Measurements from ENCODE around the gene HINFP. TPM values are rescaled to one million over a fixed set of nuclear protein-coding genes. Genes with fewer than 3 reads are reported as not detected.

The HINFP gene
- total and polyA plus RNA-seq, 2 of the 8 experiments (the other 6 are each of a cell fraction or from before 2014, with no cell fraction given) = 35.0 to 37.3 TPM

DNA sequence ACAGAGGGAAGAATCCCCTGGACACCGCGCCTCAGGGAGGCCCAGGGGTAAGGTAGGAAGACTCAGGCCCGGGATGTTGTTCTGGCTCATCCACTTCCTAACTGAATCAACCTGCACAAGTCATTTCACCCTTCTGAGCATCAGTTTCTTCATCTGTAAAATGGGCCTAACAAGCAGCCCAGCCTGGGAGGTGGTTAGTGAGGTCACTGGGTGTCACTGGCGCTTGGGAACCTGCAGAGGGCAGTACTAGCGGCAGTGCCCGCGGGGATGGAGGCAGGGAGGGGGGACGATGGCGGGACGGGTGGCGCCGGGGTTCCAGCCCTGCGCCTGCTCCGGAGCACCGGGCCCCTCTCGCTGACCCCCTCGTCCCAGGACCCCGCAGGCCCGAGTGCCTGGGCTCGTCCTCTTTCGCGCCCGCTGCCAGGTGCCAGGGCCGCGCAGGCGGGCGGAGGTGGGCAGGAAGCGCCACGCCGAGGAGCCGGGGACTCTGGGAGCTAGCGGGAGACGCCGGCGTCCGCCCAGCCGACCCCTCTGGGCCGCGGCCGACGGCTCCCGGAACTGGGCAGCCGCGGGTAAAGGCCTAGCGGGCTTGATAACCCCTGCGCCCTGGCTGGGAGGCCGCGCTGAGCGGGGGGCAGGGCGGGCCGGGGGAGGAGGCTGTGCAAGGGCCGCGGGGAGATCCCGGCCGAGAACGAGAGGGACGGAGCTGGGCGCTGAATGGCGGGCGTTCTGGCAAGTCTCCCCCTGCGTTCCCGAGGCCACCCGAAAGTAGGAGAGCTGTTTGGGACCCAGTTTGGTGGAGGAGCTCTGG is 47.3 kb downstream of the HINFP start, which contains the start of gene NLRX1 (continued):
- peak; percentile 43 to 62; a peak in 3 of 4 replicates for TF ChIP-seq RAD21 (IDR thresholded peaks at IDR 0.05 in 1 of 2, conservative IDR thresholded peaks at IDR 0.05 in 1 of 2; ENCODE audit: low read depth in 2 of 2, low read length in 2 of 2)
- TF ChIP-seq MAFK (IDR thresholded peaks at IDR 0.05; ENCODE audit: low read depth, low read length) = no peak
- peak; percentile 82 to 94 (median 90) for TF ChIP-seq CTCF (IDR thresholded peaks at IDR 0.05; ENCODE audit: control extremely low read depth in 1 of 3, insufficient read depth in 1 of 3, low read depth in 1 of 3, low read length in 3 of 3)
- peak in 1 of 2 experiments; percentile 69; a peak in 2 of 3 replicates for TF ChIP-seq POLR2A (IDR thresholded peaks at IDR 0.05; ENCODE audit: control extremely low read depth in 1 of 2, low read depth in 2 of 2, low read length in 2 of 2)
- TF ChIP-seq FOSL1 (IDR thresholded peaks at IDR 0.05; ENCODE audit: insufficient read depth, low read depth, low read length) = no peak
- TF ChIP-seq CTBP2 (IDR thresholded peaks at IDR 0.05; ENCODE audit: borderline replicate concordance, insufficient read depth, insufficient read length, low read length) = no peak
- no peak for TF ChIP-seq SP1 (IDR thresholded peaks at IDR 0.05; ENCODE audit: low read depth, low read length)
- TF ChIP-seq PHF8 (conservative IDR thresholded peaks at IDR 0.05; ENCODE audit: low read depth, low read length) = peak; percentile 91
- TF ChIP-seq ZNF274 (IDR thresholded peaks at IDR 0.05; ENCODE audit: borderline replicate concordance, extremely low read depth, low read length) = no peak
- no peak for TF ChIP-seq CHD2 (IDR thresholded peaks at IDR 0.05; ENCODE audit: low read length)
- peak; percentile 84 for TF ChIP-seq JUND (IDR thresholded peaks at IDR 0.05; ENCODE audit: low read length)
- no peak for TF ChIP-seq EZH2 (IDR thresholded peaks at IDR 0.05; ENCODE audit: low read depth, low read length, severe bottlenecking)
- TF ChIP-seq RBBP5 (IDR thresholded peaks at IDR 0.05; ENCODE audit: borderline replicate concordance, low read depth, low read length) = peak; percentile 70; the same call in 1 of the 2 replicates
- peak; percentile 84 for TF ChIP-seq TAF1 (IDR thresholded peaks at IDR 0.05; ENCODE audit: low read depth, low read length)
- TF ChIP-seq HDAC6 (IDR thresholded peaks at IDR 0.05; ENCODE audit: low read depth, low read length) = no peak
- TF ChIP-seq KDM4A (IDR thresholded peaks at IDR 0.05; ENCODE audit: low read depth, low read length, severe bottlenecking) = peak; percentile 83
- TF ChIP-seq GTF2F1 (IDR thresholded peaks at IDR 0.05; ENCODE audit: borderline replicate concordance, low read depth, low read length) = no peak
- peak; percentile 11; the same call in 1 of the 2 replicates for TF ChIP-seq EGR1 (IDR thresholded peaks at IDR 0.05; ENCODE audit: borderline replicate concordance, low read depth, low read length)
- no peak for TF ChIP-seq SP4 (IDR thresholded peaks at IDR 0.05; ENCODE audit: low read length)
- TF ChIP-seq SAP30 (IDR thresholded peaks at IDR 0.05; ENCODE audit: insufficient read depth, insufficient replicate concordance, low read length) = no peak

Data from H1 (cell line).